Measurements from ENCODE around the gene SERGEF.

- TF ChIP-seq CTCF (IDR thresholded peaks at IDR 0.05), result no peak
- TF ChIP-seq POLR2A (IDR thresholded peaks at IDR 0.05), result no peak
These were observed 139.3 kb downstream of the SERGEF start for GRCh38 chr11:17873586-17873985.

Data from heart left ventricle (tissue), 13 donors.